ENCODE measurements around the gene SCUBE1.

GRCh38 chr22:43277987-43278601, 65.1 kb downstream of the SCUBE1 start:
- TF ChIP-seq NRF1 (IDR thresholded peaks at IDR 0.05; ENCODE audit: low read depth, low read length): no peak
- TF ChIP-seq CTCF (IDR thresholded peaks at IDR 0.05; ENCODE audit: control extremely low read depth in 1 of 3, insufficient read depth in 1 of 3, low read depth in 1 of 3, low read length in 3 of 3): no peak
- TF ChIP-seq GTF2F1 (IDR thresholded peaks at IDR 0.05; ENCODE audit: borderline replicate concordance, low read depth, low read length): no peak
- no peak for TF ChIP-seq ATF3 (IDR thresholded peaks at IDR 0.05; ENCODE audit: insufficient read depth, low read depth, low read length)
- TF ChIP-seq ZNF274 (IDR thresholded peaks at IDR 0.05; ENCODE audit: borderline replicate concordance, extremely low read depth, low read length): no peak
- no peak for TF ChIP-seq JUND (IDR thresholded peaks at IDR 0.05; ENCODE audit: low read length)
- TF ChIP-seq EZH2 (IDR thresholded peaks at IDR 0.05; ENCODE audit: low read depth, low read length, severe bottlenecking): no peak
- TF ChIP-seq TAF1 (IDR thresholded peaks at IDR 0.05; ENCODE audit: low read depth, low read length): no peak
- no peak for TF ChIP-seq YY1 (IDR thresholded peaks at IDR 0.05; ENCODE audit: low read depth, low read length)
- TF ChIP-seq POLR2A (IDR thresholded peaks at IDR 0.05; ENCODE audit: control extremely low read depth in 1 of 2, low read depth in 2 of 2, low read length in 2 of 2): no peak
- no peak for TF ChIP-seq SIN3A (conservative IDR thresholded peaks at IDR 0.05 in 1 of 2, IDR thresholded peaks at IDR 0.05 in 1 of 2; ENCODE audit: low read depth in 1 of 2, low read length in 2 of 2)
- TF ChIP-seq CEBPB (IDR thresholded peaks at IDR 0.05; ENCODE audit: low read depth, low read length): no peak
- no peak for TF ChIP-seq BCL11A (IDR thresholded peaks at IDR 0.05; ENCODE audit: low read depth in 2 of 2, low read length in 2 of 2)
